GM12873 (cell line): ENCODE results near the gene CBX2.

Experiments
- CTCF ChIP-seq: IDR thresholded peaks from 2 replicates; pipeline ENCODE4 v1.5.1; 2012; ENCODE audit warnings: low read depth, mild to moderate bottlenecking, moderate library complexity, low read length, control low read depth; ENCODE audit not compliant: insufficient read depth; ENCODE audit errors: missing control alignments

CBX2 gene

DNA sequence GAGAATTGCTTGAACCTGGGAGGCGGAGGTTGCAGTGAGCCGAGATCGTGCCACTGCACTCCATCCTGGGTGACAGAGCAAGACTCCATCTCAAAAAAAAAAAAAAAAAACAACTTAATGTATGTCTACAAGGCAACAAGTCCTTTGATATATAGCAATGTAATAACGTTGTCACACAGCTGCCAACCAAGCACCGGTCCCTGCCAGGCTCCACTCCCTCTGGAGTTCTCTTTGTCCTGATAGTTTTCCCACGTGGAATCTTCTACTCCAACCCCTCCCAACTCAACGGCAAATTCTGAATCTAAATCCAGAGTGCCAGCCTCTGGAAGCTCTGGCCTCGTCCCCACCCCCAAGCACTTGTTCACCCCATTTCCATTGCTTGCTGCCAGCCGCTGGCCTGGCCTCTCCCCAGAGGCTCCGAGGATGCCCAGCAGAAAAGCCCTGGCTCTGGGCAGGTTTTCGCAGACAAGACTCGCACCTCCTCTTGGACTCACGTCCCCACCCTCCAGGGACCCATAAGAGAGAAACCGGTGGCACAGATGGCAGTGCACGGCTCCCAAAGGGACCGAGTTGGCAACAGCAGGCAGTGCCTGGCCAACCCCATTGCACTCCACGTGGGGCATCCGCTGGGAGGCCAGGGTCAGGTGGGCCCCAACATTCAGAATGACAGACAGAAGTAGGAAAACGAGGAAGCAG lies 15.9 kb upstream of the CBX2 start:
- TF ChIP-seq CTCF = no peak

DNA sequence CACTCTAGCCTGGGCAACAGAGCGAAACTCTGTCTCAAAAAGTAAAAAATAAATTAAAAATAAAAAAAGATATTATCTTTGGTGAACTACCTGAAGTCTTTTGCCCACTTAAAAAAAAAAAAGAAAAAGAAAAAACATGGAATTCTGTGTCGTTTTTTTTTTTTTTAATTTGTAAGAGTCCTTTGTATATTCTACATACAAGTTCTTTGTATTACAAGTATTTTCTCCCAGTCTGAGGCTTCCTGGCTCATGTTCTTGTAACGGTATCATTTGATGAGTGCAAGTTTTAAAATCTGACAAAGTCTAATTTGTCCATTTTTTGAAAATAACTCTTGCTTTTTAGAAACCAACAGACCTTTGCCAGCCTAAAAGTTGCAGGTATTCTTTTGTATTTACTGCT lies 12.2 kb upstream of the CBX2 start:
- no peak for TF ChIP-seq CTCF

GRCh38 chr17:79769570-79770506 lies 8.1 kb upstream of the CBX2 start:
- no peak for TF ChIP-seq CTCF

- no peak for TF ChIP-seq CTCF
These were observed 6.7 kb upstream of the CBX2 start for GRCh38 chr17:79771276-79771675.

DNA sequence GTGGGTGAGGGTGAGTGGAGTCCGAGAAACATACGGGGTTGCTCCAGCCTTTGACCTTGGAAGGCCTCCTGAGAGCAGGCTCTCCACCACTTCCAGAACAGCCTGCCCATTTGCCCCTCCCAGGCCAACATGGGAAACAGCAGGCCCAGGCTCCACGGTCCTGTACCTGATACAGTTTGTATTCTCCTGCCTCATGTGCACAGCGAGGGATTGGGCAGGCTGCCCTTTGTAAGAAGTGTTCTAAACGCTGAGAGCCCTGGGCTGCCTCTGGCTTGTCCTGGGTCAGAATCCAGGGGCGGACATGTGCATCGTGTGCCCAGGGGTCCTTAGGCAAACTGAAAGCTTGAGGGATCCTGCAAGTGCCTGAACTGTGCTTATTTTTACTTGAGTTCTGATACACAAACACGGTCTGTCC lies 3.4 kb upstream of the CBX2 start:
- no peak for TF ChIP-seq CTCF

DNA sequence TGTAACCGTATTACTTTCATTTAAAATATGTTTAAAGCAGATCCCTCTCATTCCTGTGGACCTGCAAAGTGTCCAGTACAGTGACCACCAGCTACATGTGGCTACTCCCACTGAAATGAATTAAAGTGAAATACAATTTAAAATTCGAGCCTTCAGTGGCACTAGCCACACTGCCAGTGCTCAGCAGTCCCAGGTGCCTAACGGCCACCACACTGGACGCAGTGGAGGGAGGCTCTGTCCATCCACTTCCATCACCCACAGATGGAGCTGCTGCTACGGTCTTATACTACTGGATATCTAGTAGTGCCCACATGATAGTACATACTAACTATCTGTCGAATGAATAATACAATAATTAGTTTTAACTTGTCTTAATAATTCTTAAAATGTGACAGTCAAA lies 2.3 kb upstream of the CBX2 start:
- TF ChIP-seq CTCF = no peak

GRCh38 chr17:79776376-79777119 lies 1.4 kb upstream of the CBX2 start:
- no peak for TF ChIP-seq CTCF
